HL-60/S4 treated with retinoic acid at 250 ng/mL for 4 days and 3 days (cell line): Measurements from ENCODE around the gene SLX4IP.
"Not testable (repeated sequence)": the region's sequence is repeated elsewhere in the genome, so short reads cannot be mapped to it uniquely, and the experiment has no call there.

Experiments used
- in situ Hi-C: fragments of 300-500 bp; cut with MboI; formaldehyde crosslinking; loops from 2 replicates; pipeline ENCODE4 v1.7.0; 2022; ENCODE audit warnings: low sequenced_read_pairs

The SLX4IP gene

GRCh38 chr20:10434832-10435812, at the start of gene SLX4IP:
Gene SLX4IP (plus strand): TSS chr20:10435305. CDS start chr20:10458205, 22,900 bp downstream.
- in situ Hi-C loops: no loop called here

GRCh38 chr20:10385850-10386544, 49.1 kb upstream of the SLX4IP start:
- in situ Hi-C loops: no loop called here

GRCh38 chr20:10387686-10388085, 47.4 kb upstream of the SLX4IP start:
- in situ Hi-C loops: no loop called here

- in situ Hi-C loops: no loop called here
Observed at GRCh38 chr20:10388597-10388996, 46.5 kb upstream of the SLX4IP start.

GRCh38 chr20:10390709-10391108, 44.4 kb upstream of the SLX4IP start:
- in situ Hi-C loops: no loop called here

- in situ Hi-C loops: not testable (repeated sequence)
Observed at GRCh38 chr20:10394752-10395151, 40.4 kb upstream of the SLX4IP start.

- in situ Hi-C loops: no loop called here
Observed at GRCh38 chr20:10398834-10399369, 36.2 kb upstream of the SLX4IP start.

GRCh38 chr20:10402938-10403608, 32.0 kb upstream of the SLX4IP start:
- in situ Hi-C loops: no loop called here

- in situ Hi-C loops: no loop called here
Observed at GRCh38 chr20:10404023-10404628, 31.0 kb upstream of the SLX4IP start.

GRCh38 chr20:10404959-10405530, 30.1 kb upstream of the SLX4IP start:
- in situ Hi-C loops: no loop called here

- in situ Hi-C loops: no loop called here
Observed at GRCh38 chr20:10408108-10408813, 26.8 kb upstream of the SLX4IP start.

- in situ Hi-C loops: no loop called here
Observed at GRCh38 chr20:10411673-10412072, 23.4 kb upstream of the SLX4IP start.

GRCh38 chr20:10412591-10413408, 22.3 kb upstream of the SLX4IP start:
- in situ Hi-C loops: no loop called here

GRCh38 chr20:10415013-10415650, 20.0 kb upstream of the SLX4IP start:
- in situ Hi-C loops: no loop called here

- in situ Hi-C loops: not testable (repeated sequence)
Observed at GRCh38 chr20:10417218-10417617, 17.9 kb upstream of the SLX4IP start.

GRCh38 chr20:10419550-10420133, 15.5 kb upstream of the SLX4IP start:
- in situ Hi-C loops: no loop called here

GRCh38 chr20:10423735-10424134, 11.4 kb upstream of the SLX4IP start:
- in situ Hi-C loops: no loop called here
